HAP-1 (cell line): ENCODE data around the gene MFSD12.
"Not testable (repeated sequence)": the region's sequence is repeated elsewhere in the genome, so short reads cannot be mapped to it uniquely, and the experiment has no call there.

Experiments used
- DNase-seq, 2 experiments: peaks; one replicate each; pipeline ENCODE4 v3.0.0-alpha.2; 2016 to 2020; ENCODE audit warnings: low spot score in 2 of 2
- H3K27me3 ChIP-seq: fragments of 250-450 bp; sonication (Bioruptor Pico); 2 replicates; pipeline ENCODE4 v1.5.1; 2020; ENCODE audit warnings: low read depth, mild to moderate bottlenecking, moderate library complexity
- H3K36me3 ChIP-seq: fragments of 250-450 bp; sonication (Bioruptor Pico); replicated peaks from 2 replicates; pipeline ENCODE4 v1.5.1; 2020; ENCODE audit warnings: mild to moderate bottlenecking
- H3K4me1 ChIP-seq: fragments of 250-450 bp; sonication (Bioruptor Pico); 2 replicates; pipeline ENCODE4 v1.5.1; 2020; ENCODE audit warnings: mild to moderate bottlenecking
- H3K4me3 ChIP-seq: fragments of 250-450 bp; sonication (Bioruptor Pico); 2 replicates; pipeline ENCODE4 v1.5.1; 2020; ENCODE audit warnings: mild to moderate bottlenecking, moderate library complexity
- H3K9me3 ChIP-seq: fragments of 250-450 bp; sonication (Bioruptor Pico); 2 replicates; pipeline ENCODE4 v1.5.1; 2020; ENCODE audit warnings: mild to moderate bottlenecking, moderate library complexity
- in situ Hi-C: fragments of 300-500 bp; cut with MboI; formaldehyde crosslinking; loops from 3 replicates; pipeline ENCODE4 v1.14.3; 2020; ENCODE audit warnings: low sequenced_read_pairs, inconsistent platforms, mixed read lengths

Gene MFSD12

GRCh38 chr19:3534375-3535234 lies 22.8 kb downstream of the MFSD12 start:
- no peaks in the 10 kb centered on the region for H3K27me3 ChIP-seq
- in situ Hi-C loops, result no loop called here
- peaks cover 62% of the 10 kb centered on the region for H3K36me3 ChIP-seq
- DNase-seq, result no peak
- H3K9me3 ChIP-seq, result no peaks in the 10 kb centered on the region
- H3K4me1 ChIP-seq, result no peaks in the 10 kb centered on the region
- H3K4me3 ChIP-seq, result no peak overlapping the region

- no peak for DNase-seq
- Histone ChIP-seq H3K9me3 (no peaks in the 10 kb centered on the region), H3K27me3 (no peaks in the 10 kb centered on the region), H3K36me3 (peaks cover 60% of the 10 kb centered on the region), H3K4me3 (no peak overlapping the region), H3K4me1 (no peaks in the 10 kb centered on the region)
- in situ Hi-C loops, result no loop called here
These were observed 23.7 kb downstream of the MFSD12 start for GRCh38 chr19:3533563-3534216.

GRCh38 chr19:3533033-3533432 lies 24.4 kb downstream of the MFSD12 start:
- Histone ChIP-seq H3K4me3 (no peak overlapping the region), H3K4me1 (no peaks in the 10 kb centered on the region), H3K36me3 (peaks cover 57% of the 10 kb centered on the region), H3K27me3 (no peaks in the 10 kb centered on the region), H3K9me3 (no peaks in the 10 kb centered on the region)
- no peak for DNase-seq
- in situ Hi-C loops, result no loop called here

GRCh38 chr19:3532154-3532786 lies 25.1 kb downstream of the MFSD12 start:
- DNase-seq, result no peak
- no peak overlapping the region for H3K4me3 ChIP-seq
- peaks cover 59% of the 10 kb centered on the region for H3K36me3 ChIP-seq
- H3K27me3 ChIP-seq, result no peaks in the 10 kb centered on the region
- in situ Hi-C loops, result no loop called here
- no peaks in the 10 kb centered on the region for H3K4me1 ChIP-seq
- no peaks in the 10 kb centered on the region for H3K9me3 ChIP-seq

GRCh38 chr19:3531716-3532115 lies 25.7 kb downstream of the MFSD12 start:
- H3K27me3 ChIP-seq, result no peaks in the 10 kb centered on the region
- H3K4me3 ChIP-seq, result no peak overlapping the region
- H3K4me1 ChIP-seq, result no peaks in the 10 kb centered on the region
- peaks cover 64% of the 10 kb centered on the region for H3K36me3 ChIP-seq
- DNase-seq, result no peak
- H3K9me3 ChIP-seq, result no peaks in the 10 kb centered on the region
- in situ Hi-C loops, result no loop called here

- Histone ChIP-seq H3K4me1 (no peaks in the 10 kb centered on the region), H3K4me3 (no peak overlapping the region), H3K27me3 (no peaks in the 10 kb centered on the region), H3K36me3 (peaks cover 66% of the 10 kb centered on the region), H3K9me3 (no peaks in the 10 kb centered on the region)
- DNase-seq, result no peak
- in situ Hi-C loops, result no loop called here
These were observed 27.0 kb downstream of the MFSD12 start for GRCh38 chr19:3530389-3530788.

- H3K27me3 ChIP-seq, H3K4me3 ChIP-seq, H3K9me3 ChIP-seq, in situ Hi-C loops, H3K4me1 ChIP-seq, DNase-seq: not testable (repeated sequence)
- H3K36me3 ChIP-seq, result peaks cover 61% of the 10 kb centered on the region
These were observed 28.1 kb downstream of the MFSD12 start for GRCh38 chr19:3529299-3529698.

- Histone ChIP-seq H3K9me3 (no peaks in the 10 kb centered on the region), H3K4me1 (no peaks in the 10 kb centered on the region), H3K4me3 (no peak overlapping the region), H3K27me3 (no peaks in the 10 kb centered on the region), H3K36me3 (peaks cover 63% of the 10 kb centered on the region)
- no peak for DNase-seq
- in situ Hi-C loops, result no loop called here
These were observed 28.7 kb downstream of the MFSD12 start for GRCh38 chr19:3528539-3529211.

- Histone ChIP-seq H3K36me3 (peaks cover 63% of the 10 kb centered on the region), H3K9me3 (no peaks in the 10 kb centered on the region)
- in situ Hi-C loops, result no loop called here
These were observed 29.3 kb downstream of the MFSD12 start for GRCh38 chr19:3528080-3528479.

GRCh38 chr19:3527238-3527910 lies 30.0 kb downstream of the MFSD12 start:
- H3K36me3 ChIP-seq, result peaks cover 57% of the 10 kb centered on the region
- in situ Hi-C loops, result no loop called here
- H3K27me3 ChIP-seq, result no peaks in the 10 kb centered on the region
- no peak overlapping the region for H3K4me3 ChIP-seq
- no peaks in the 10 kb centered on the region for H3K4me1 ChIP-seq
- H3K9me3 ChIP-seq, result no peaks in the 10 kb centered on the region
- DNase-seq, result no peak

More at GRCh38 chr19:3528080-3528479, 29.3 kb downstream of the MFSD12 start:
- no peak overlapping the region for H3K4me3 ChIP-seq
- H3K27me3 ChIP-seq, result no peaks in the 10 kb centered on the region
- DNase-seq, result no peak
- no peaks in the 10 kb centered on the region for H3K4me1 ChIP-seq

GRCh38 chr19:3526507-3527237 lies 30.7 kb downstream of the MFSD12 start:
- in situ Hi-C loops, result no loop called here
- no peaks in the 10 kb centered on the region for H3K9me3 ChIP-seq
- H3K4me1 ChIP-seq, result no peaks in the 10 kb centered on the region
- no peaks in the 10 kb centered on the region for H3K27me3 ChIP-seq
- DNase-seq, result no peak
- no peak overlapping the region for H3K4me3 ChIP-seq
- H3K36me3 ChIP-seq, result peaks cover 50% of the 10 kb centered on the region

- H3K9me3 ChIP-seq, result no peaks in the 10 kb centered on the region
- in situ Hi-C loops, result no loop called here
- DNase-seq, result no peak
- H3K4me3 ChIP-seq, result no peak overlapping the region
- H3K27me3 ChIP-seq, result no peaks in the 10 kb centered on the region
- peaks cover 42% of the 10 kb centered on the region for H3K36me3 ChIP-seq
- H3K4me1 ChIP-seq, result no peaks in the 10 kb centered on the region
These were observed 32.4 kb downstream of the MFSD12 start for GRCh38 chr19:3524904-3525451.
